Measurements from ENCODE around the gene PTGR3.

- no peak for TF ChIP-seq CTCF (IDR thresholded peaks at IDR 0.05)
- TF ChIP-seq POLR2AphosphoS5 (IDR thresholded peaks at IDR 0.05) = no peak
- TF ChIP-seq POLR2A (IDR thresholded peaks at IDR 0.05) = no peak
- no peak for TF ChIP-seq EP300 (IDR thresholded peaks at IDR 0.05)
These were observed 25.4 kb downstream of the PTGR3 start for GRCh38 chr18:75183524-75183923.
